ENCODE data around the gene SHROOM1. TPM values are rescaled to one million over a fixed set of nuclear protein-coding genes. Genes with fewer than 3 reads are reported as not detected.

The SHROOM1 gene
- total RNA-seq, 1 experiment from 2014 or later = 0.54 TPM

GRCh38 chr5:132815454-132815853, 15.0 kb downstream of the SHROOM1 start:
- no peak overlapping the region for H3K4me3 ChIP-seq (ENCODE audit: low read depth, low read length, poor library complexity, severe bottlenecking)
- H3K27me3 ChIP-seq (replicated peaks; ENCODE audit: insufficient read depth, low read depth, low read length, poor library complexity) = peaks cover 21% of the 10 kb centered on the region
- H3K4me1 ChIP-seq (ENCODE audit: insufficient read depth, low read length, poor library complexity, severe bottlenecking) = peaks cover 4% of the 10 kb centered on the region
- no peak for DNase-seq (ENCODE audit: low spot score)
- POLR2A ChIA-PET (ENCODE audit: low non-redundant PET) = no interaction called here
- CTCF ChIA-PET = no interaction called here
- no peaks in the 10 kb centered on the region for H3K36me3 ChIP-seq (ENCODE audit: insufficient read depth, low read length, poor library complexity, severe bottlenecking)
- H3K9me3 ChIP-seq (ENCODE audit: low read depth, low read length, poor library complexity, severe bottlenecking) = no peaks in the 10 kb centered on the region
- TF ChIP-seq CTCF (conservative IDR thresholded peaks at IDR 0.05; ENCODE audit: low read depth, low read length) (no peak), EZH2 (IDR thresholded peaks at IDR 0.05; ENCODE audit: borderline replicate concordance, low read depth, low read length, poor library complexity, severe bottlenecking) (no peak)
- intact Hi-C loops (cut with micrococcal nuclease; ENCODE audit: unreplicated experiment) = no loop called here
- no peak overlapping the region for H3K27ac ChIP-seq (ENCODE audit: low read depth, low read length, poor library complexity, severe bottlenecking)
- no TSS peak for BruUV-seq (replicated peaks)

- Histone ChIP-seq H3K36me3 (ENCODE audit: insufficient read depth, low read length, poor library complexity, severe bottlenecking) (no peaks in the 10 kb centered on the region), H3K9me3 (ENCODE audit: low read depth, low read length, poor library complexity, severe bottlenecking) (no peaks in the 10 kb centered on the region), H3K4me1 (ENCODE audit: insufficient read depth, low read length, poor library complexity, severe bottlenecking) (peaks cover 4% of the 10 kb centered on the region), H3K27ac (ENCODE audit: low read depth, low read length, poor library complexity, severe bottlenecking) (no peak overlapping the region), H3K27me3 (replicated peaks; ENCODE audit: insufficient read depth, low read depth, low read length, poor library complexity) (peaks cover 21% of the 10 kb centered on the region), H3K4me3 (ENCODE audit: low read depth, low read length, poor library complexity, severe bottlenecking) (no peak overlapping the region)
- intact Hi-C loops (cut with micrococcal nuclease; ENCODE audit: unreplicated experiment) = no loop called here
- DNase-seq (ENCODE audit: low spot score) = no peak
- no TSS peak for BruUV-seq (replicated peaks)
- POLR2A ChIA-PET (ENCODE audit: low non-redundant PET) = no interaction called here
- TF ChIP-seq EZH2 (IDR thresholded peaks at IDR 0.05; ENCODE audit: borderline replicate concordance, low read depth, low read length, poor library complexity, severe bottlenecking) = no peak
- no peak for TF ChIP-seq CTCF (conservative IDR thresholded peaks at IDR 0.05; ENCODE audit: low read depth, low read length)
- CTCF ChIA-PET = no interaction called here
These were observed 15.7 kb downstream of the SHROOM1 start for GRCh38 chr5:132814503-132815294.

- no peaks in the 10 kb centered on the region for H3K9me3 ChIP-seq (ENCODE audit: low read depth, low read length, poor library complexity, severe bottlenecking)
- POLR2A ChIA-PET (ENCODE audit: low non-redundant PET) = no interaction called here
- CTCF ChIA-PET = no interaction called here
- peaks cover 21% of the 10 kb centered on the region for H3K27me3 ChIP-seq (replicated peaks; ENCODE audit: insufficient read depth, low read depth, low read length, poor library complexity)
- H3K27ac ChIP-seq (ENCODE audit: low read depth, low read length, poor library complexity, severe bottlenecking) = no peak overlapping the region
- intact Hi-C loops (cut with micrococcal nuclease; ENCODE audit: unreplicated experiment) = no loop called here
- no peaks in the 10 kb centered on the region for H3K36me3 ChIP-seq (ENCODE audit: insufficient read depth, low read length, poor library complexity, severe bottlenecking)
- peak; percentile 40 for DNase-seq (ENCODE audit: low spot score)
- BruUV-seq (replicated peaks) = no TSS peak
- H3K4me3 ChIP-seq (ENCODE audit: low read depth, low read length, poor library complexity, severe bottlenecking) = peak overlapping the region; percentile 43
- no peak for TF ChIP-seq EZH2 (IDR thresholded peaks at IDR 0.05; ENCODE audit: borderline replicate concordance, low read depth, low read length, poor library complexity, severe bottlenecking)
- TF ChIP-seq CTCF (conservative IDR thresholded peaks at IDR 0.05; ENCODE audit: low read depth, low read length) = no peak
- no peaks in the 10 kb centered on the region for H3K4me1 ChIP-seq (ENCODE audit: insufficient read depth, low read length, poor library complexity, severe bottlenecking)
These were observed 16.6 kb downstream of the SHROOM1 start for GRCh38 chr5:132813599-132814502.
